ENCODE measurements around the gene HMGN4.

GRCh38 chr6:26524722-26525370 lies 13.3 kb upstream of the HMGN4 start:
- TF ChIP-seq CTCF (IDR thresholded peaks at IDR 0.05; ENCODE audit: extremely low read depth in 1 of 2, insufficient read depth in 1 of 2, low read depth in 1 of 2, low read length in 2 of 2) (no peak), MAX (IDR thresholded peaks at IDR 0.05; ENCODE audit: insufficient read depth, insufficient read length) (no peak)
